ENCODE data around the gene PPP2R3A.
A peak's percentile ranks its signal among the peaks of the same experiment; 100 is the strongest.
"Not testable (repeated sequence)": the region's sequence is repeated elsewhere in the genome, so short reads cannot be mapped to it uniquely, and the experiment has no call there.

PPP2R3A gene

GRCh38 chr3:136110481-136110880 lies 145.0 kb downstream of the PPP2R3A start:
- DNase-seq (ENCODE audit: low read depth), result no peak
- no peak for TF ChIP-seq CTCF (IDR thresholded peaks at IDR 0.05; ENCODE audit: low read length, missing control alignments)
- no peak overlapping the region for H3K4me3 ChIP-seq (replicated peaks; ENCODE audit: low read depth, low read length)

- TF ChIP-seq CTCF (IDR thresholded peaks at IDR 0.05; ENCODE audit: low read length, missing control alignments), result no peak
- H3K4me3 ChIP-seq (replicated peaks; ENCODE audit: low read depth, low read length), result no peak overlapping the region
- no peak for DNase-seq (ENCODE audit: low read depth)
Observed at GRCh38 chr3:136114421-136114820, 148.9 kb downstream of the PPP2R3A start.

- not testable (repeated sequence) for H3K4me3 ChIP-seq (replicated peaks; ENCODE audit: low read depth, low read length); DNase-seq (ENCODE audit: low read depth)
Observed at GRCh38 chr3:136119332-136119731, 153.8 kb downstream of the PPP2R3A start.

- not testable (repeated sequence) for H3K4me3 ChIP-seq (replicated peaks; ENCODE audit: low read depth, low read length); DNase-seq (ENCODE audit: low read depth)
Observed at GRCh38 chr3:136119783-136120182, 154.3 kb downstream of the PPP2R3A start.

- DNase-seq (ENCODE audit: low read depth), result peak; percentile 24
- no peak for TF ChIP-seq CTCF (IDR thresholded peaks at IDR 0.05; ENCODE audit: low read length, missing control alignments)
Observed at GRCh38 chr3:136120373-136121348, 155.1 kb downstream of the PPP2R3A start.

GRCh38 chr3:136122006-136122405 lies 156.5 kb downstream of the PPP2R3A start:
- no peak overlapping the region for H3K4me3 ChIP-seq (replicated peaks; ENCODE audit: low read depth, low read length)
- DNase-seq (ENCODE audit: low read depth), result no peak
- TF ChIP-seq CTCF (IDR thresholded peaks at IDR 0.05; ENCODE audit: low read length, missing control alignments), result no peak

More at GRCh38 chr3:136120373-136121348, 155.1 kb downstream of the PPP2R3A start:
- H3K4me3 ChIP-seq (replicated peaks; ENCODE audit: low read depth, low read length), result no peak overlapping the region

GRCh38 chr3:136131647-136132046 lies 166.1 kb downstream of the PPP2R3A start:
- DNase-seq (ENCODE audit: low read depth); H3K4me3 ChIP-seq (replicated peaks; ENCODE audit: low read depth, low read length): not testable (repeated sequence)

GRCh38 chr3:136134091-136134490 lies 168.6 kb downstream of the PPP2R3A start:
- no peak overlapping the region for H3K4me3 ChIP-seq (replicated peaks; ENCODE audit: low read depth, low read length)
- DNase-seq (ENCODE audit: low read depth), result no peak
- no peak for TF ChIP-seq CTCF (IDR thresholded peaks at IDR 0.05; ENCODE audit: low read length, missing control alignments)
